K562 (cell line): ENCODE results near the gene PTAFR. TPM values are rescaled to one million over a fixed set of nuclear protein-coding genes. Genes with fewer than 3 reads are reported as not detected.
"Not testable (repeated sequence)": the region's sequence is repeated elsewhere in the genome, so short reads cannot be mapped to it uniquely, and the experiment has no call there.

Experiments
- ATAC-seq: fragments of 200-7000 bp; cut with Tn5 transposase; 3 replicates; pipeline ENCODE4 v1.9.1; 2020; ENCODE audit warnings: moderate library complexity
- BruUV-seq: library from RNA; stranded (reverse); fragments of 400-500 nt; replicated peaks from 2 replicates; lab custom pipeline; 2021; lab: Mats Ljungman, UMichigan
- CTCF ChIA-PET: fragments of 300-600 bp; formaldehyde crosslinking; extraction: SDS; loops from one replicate; lab custom pipeline; 2021; ENCODE audit warnings: low intra/inter-chr PET ratio; lab: Yijun Ruan, JAX
- POLR2A ChIA-PET: fragments of 300-600, 350-650 bp; sonication (Branson Sonifier 250); formaldehyde crosslinking; extraction: SDS; loops from one replicate; lab custom pipeline; 2021; ENCODE audit warnings: antibody characterized with exemption, inconsistent platforms; lab: Yijun Ruan, JAX
- DNase-seq, 4 experiments: peaks; one replicate each; pipeline versions ENCODE4 v3.0.0 to v3.0.0-alpha.2; 2011 to 2018; ENCODE audit warnings: low spot score in 3 of 4, mixed read lengths in 3 of 4; ENCODE audit errors: extremely low read depth in 1 of 4
- FAIRE-seq: peaks from 2 replicates; lab custom pipeline; 2011; peaks lifted over from hg19 to GRCh38; lab: Jason Lieb, UNC
- H2AFZ ChIP-seq: 2 replicates; pipeline ENCODE4 v1.6.0; 2011; ENCODE audit warnings: low read depth, low read length, control low read depth, inconsistent platforms
- H3K27ac ChIP-seq: fragments of 200-600 bp; 3 replicates; pipeline ENCODE4 v1.8.0; 2011; ENCODE audit warnings: low read depth, mild to moderate bottlenecking, control low read depth, inconsistent platforms, low read length, moderate library complexity, mixed read lengths; ENCODE audit errors: extremely low read depth
- H3K27me3 ChIP-seq, 2 experiments: fragments of 300-600 bp in 1 of 2; 2 replicates in 1 of 2; 3 replicates in 1 of 2; pipeline versions ENCODE4 v1.6.0 to v1.8.0; 2011; ENCODE audit warnings: inconsistent platforms in 2 of 2, low read length in 2 of 2, mild to moderate bottlenecking in 1 of 2, mixed read lengths in 1 of 2, moderate library complexity in 1 of 2; ENCODE audit not compliant: control insufficient read depth in 2 of 2, insufficient read depth in 2 of 2
- H3K36me3 ChIP-seq: fragments of 300-600 bp; 3 replicates; pipeline ENCODE4 v1.8.0; 2011; ENCODE audit warnings: mild to moderate bottlenecking, low read length, inconsistent platforms; ENCODE audit not compliant: control insufficient read depth, insufficient read depth
- H3K4me1 ChIP-seq, 2 experiments: fragments of 200-600 bp in 1 of 2; replicated peaks in 1 of 2; 2 replicates in 1 of 2; 3 replicates in 1 of 2; pipeline versions ENCODE4 v1.5.1 to v1.8.0; 2011; ENCODE audit warnings: inconsistent platforms in 2 of 2, low read length in 2 of 2, mild to moderate bottlenecking in 1 of 2, mixed read lengths in 1 of 2, moderate library complexity in 1 of 2; ENCODE audit not compliant: control insufficient read depth in 2 of 2, insufficient read depth in 2 of 2
- H3K4me2 ChIP-seq: 2 replicates; pipeline ENCODE4 v1.6.1; 2011; ENCODE audit warnings: low read length, control low read depth, inconsistent platforms, mixed read lengths; ENCODE audit not compliant: insufficient read depth
- H3K4me3 ChIP-seq: fragments of 200-600 bp; sonication (generic), shearing (Covaris generic); 2 replicates; pipeline ENCODE4 v1.5.1; 2016; ENCODE audit warnings: control low read depth, inconsistent platforms
- H3K79me2 ChIP-seq: fragments of 200-600 bp; 3 replicates; pipeline ENCODE4 v1.8.0; 2011; ENCODE audit warnings: low read length, inconsistent platforms; ENCODE audit not compliant: control insufficient read depth, insufficient read depth
- H3K9ac ChIP-seq, 2 experiments: 2 replicates each; pipeline versions ENCODE4 v1.6.0 to v1.6.1; 2011; ENCODE audit warnings: low read depth in 2 of 2, low read length in 2 of 2, control low read depth in 1 of 2, inconsistent platforms in 1 of 2, mild to moderate bottlenecking in 1 of 2, mixed read lengths in 1 of 2; ENCODE audit not compliant: insufficient read depth in 1 of 2
- H3K9me1 ChIP-seq: one replicate; pipeline ENCODE4 v1.6.0; 2011; ENCODE audit warnings: inconsistent platforms, mild to moderate bottlenecking, low read length, moderate library complexity; ENCODE audit not compliant: control insufficient read depth, insufficient read depth
- H3K9me3 ChIP-seq: replicated peaks from 2 replicates; pipeline ENCODE4 v1.5.1; 2011; ENCODE audit warnings: low read depth, low read length, inconsistent platforms; ENCODE audit not compliant: control insufficient read depth, insufficient read depth
- H4K20me1 ChIP-seq: replicated peaks from 2 replicates; pipeline ENCODE4 v1.6.1; 2011; ENCODE audit warnings: low read length, inconsistent platforms, mixed read lengths; ENCODE audit not compliant: control insufficient read depth, insufficient read depth
- C11orf30 ChIP-seq: fragments of 450-650 bp; IDR thresholded peaks from 2 replicates; pipeline ENCODE4 v1.6.1; 2016; ENCODE audit warnings: low read depth, mild to moderate bottlenecking
- FOSL1 ChIP-seq: fragments of 200-800 bp; sonication (Bioruptor generic); conservative IDR thresholded peaks from 2 replicates; pipeline ENCODE4 v1.6.1; 2016; ENCODE audit warnings: missing genetic modification characterization, missing compliant biosample characterization
- MAFF ChIP-seq: IDR thresholded peaks from 2 replicates; pipeline ENCODE4 v1.6.1; 2012; ENCODE audit warnings: low read length, improper control_type of control experiment
- MAFG ChIP-seq: fragments of 450-650 bp; conservative IDR thresholded peaks from 2 replicates; pipeline ENCODE4 v1.6.1; 2016; ENCODE audit warnings: missing genetic modification characterization, missing compliant biosample characterization
- MAFK ChIP-seq: IDR thresholded peaks from 2 replicates; pipeline ENCODE4 v1.6.1; 2011; ENCODE audit warnings: low read length, improper control_type of control experiment
- NCOA4 ChIP-seq: fragments of 450-650 bp; IDR thresholded peaks from 2 replicates; pipeline ENCODE4 v1.6.1; 2018; ENCODE audit warnings: mild to moderate bottlenecking; ENCODE audit not compliant: partially characterized antibody
- PTTG1 ChIP-seq: fragments of 450-650 bp; IDR thresholded peaks from 2 replicates; pipeline ENCODE4 v1.6.1; 2016; ENCODE audit warnings: low read depth, mild to moderate bottlenecking, missing genetic modification characterization, missing compliant biosample characterization
- THAP12 ChIP-seq: fragments of 250-450 bp; sonication (Bioruptor Pico); IDR thresholded peaks from 2 replicates; pipeline ENCODE4 v1.9.0; 2021; ENCODE audit warnings: mild to moderate bottlenecking, inconsistent platforms
- ZNF316 ChIP-seq: fragments of 450-650 bp; IDR thresholded peaks from 2 replicates; pipeline ENCODE4 v1.6.1; 2016
- ZNF408 ChIP-seq: fragments of 250-450 bp; sonication (Bioruptor Pico); IDR thresholded peaks from 2 replicates; pipeline ENCODE4 v1.4.0; 2020; ENCODE audit warnings: low read depth, mild to moderate bottlenecking, moderate library complexity
- WGBS: fragments of 100-300 bp; shearing (Covaris generic); methylation state at CpG from one replicate; pipeline ENCODE4 v1.1.6; 2016; ENCODE audit warnings: low coverage, mixed read lengths; ENCODE audit not compliant: insufficient coverage; ENCODE audit errors: missing lambda C conversion rate; 5-methylcytosine and 5-hydroxymethylcytosine counted together
- in situ Hi-C: fragments of 300-500 bp; cut with MboI; formaldehyde crosslinking; loops from 4 replicates; pipeline ENCODE4 v1.15.0; 2018; ENCODE audit warnings: inconsistent platforms, mixed read lengths
- intact Hi-C: fragments of 100-400 bp; cut with micrococcal nuclease; formaldehyde crosslinking; loops from 2 replicates; pipeline ENCODE4 v1.14.2; 2022
- polyA plus RNA-seq, 8 experiments: library from polyadenylated mRNA; depleted of rRNA in 4 of 8; stranded (reverse) in 5 of 8; unstranded in 3 of 8; fragments of >200 nt; fragmentation: Nextera tagmentation in 2 of 8; fragmentation: Illumina TruSeq in 1 of 8; extraction: Ambion mirVana in 2 of 8; extraction: Trizol in 1 of 8; gene quantifications; 2 replicates each; pipeline versions ENCODE4 v1.2.1 to v1.2.3, GENCODE V29; 2011 to 2014; ENCODE audit warnings: inconsistent platforms in 1 of 8, missing spikeins in 1 of 8
- total RNA-seq, 7 experiments: library from RNA; depleted of rRNA in 6 of 7; stranded (reverse); fragments of >200 nt in 6 of 7; fragmentation: Illumina TruSeq in 2 of 7; extraction: Trizol in 2 of 7; gene quantifications; 2 replicates each; pipeline versions ENCODE4 v1.2.1 to v1.2.3, GENCODE V29; 2011 to 2021; ENCODE audit warnings: low replicate concordance in 1 of 7

PTAFR gene
- total and polyA plus RNA-seq, 9 of the 15 experiments (the other 6 are each of a cell fraction or from before 2014, with no cell fraction given): 0.15 to 0.55 (median 0.40) TPM; not detected in 1

- FAIRE-seq: no peak
- Histone ChIP-seq H3K27ac (no peak overlapping the region), H3K79me2 (no peaks in the 10 kb centered on the region), H3K9me1 (no peaks in the 10 kb centered on the region), H3K4me1 (peaks cover 0 to 13% of the 10 kb centered on the region in 2 experiments; a peak in 3 of 5 replicates), H3K36me3 (no peaks in the 10 kb centered on the region), H4K20me1 (no peaks in the 10 kb centered on the region), H3K27me3 (no peaks in the 10 kb centered on the region), H3K9me3 (no peaks in the 10 kb centered on the region), H2AFZ (no peak overlapping the region), H3K9ac (no peak overlapping the region), H3K4me2 (no peak overlapping the region), H3K4me3 (no peak overlapping the region)
- 31% methylated on average over 2 of the region's 2 CpGs for WGBS
- no peak for DNase-seq
- ChIA-PET POLR2A (no interaction called here), CTCF (no interaction called here)
- intact Hi-C loops: no loop called here
- TF ChIP-seq ZNF316: peak; percentile 90
- no peak for TF ChIP-seq PTTG1
- TF ChIP-seq MAFF: peak; percentile 65
- TF ChIP-seq NCOA4: no peak
- TF ChIP-seq ZNF408 (CRISPR knock-in tag): no peak
- peak; percentile 79 for TF ChIP-seq C11orf30
- TF ChIP-seq MAFG: peak; percentile 75
- no peak for TF ChIP-seq FOSL1
- peak; percentile 67 for TF ChIP-seq MAFK
- no peak for TF ChIP-seq THAP12 (CRISPR knock-in tag)
- ATAC-seq: no peak
- in situ Hi-C loops: no loop called here
- BruUV-seq: no TSS peak
These were observed 34.8 kb downstream of the PTAFR start for GRCh38 chr1:28141685-28142084.

GRCh38 chr1:28139866-28140265 is 36.6 kb downstream of the PTAFR start:
- CTCF ChIA-PET, H3K4me3 ChIP-seq, intact Hi-C loops, H3K27ac ChIP-seq, in situ Hi-C loops, H2AFZ ChIP-seq, FAIRE-seq, H3K4me2 ChIP-seq, H4K20me1 ChIP-seq, H3K27me3 ChIP-seq, ATAC-seq, H3K9ac ChIP-seq, H3K9me3 ChIP-seq, DNase-seq, BruUV-seq, H3K79me2 ChIP-seq, H3K36me3 ChIP-seq, H3K9me1 ChIP-seq: not testable (repeated sequence)
- H3K4me1 ChIP-seq: peaks cover 0 to 12% of the 10 kb centered on the region in 2 experiments; a peak in 3 of 5 replicates
- 61% methylated on average over 8 of the region's 8 CpGs for WGBS
- POLR2A ChIA-PET: interaction anchor here (0.6 kb wide), 1 partner anchor 136 kb away, joined by 3 read pairs; no protein-coding TSS in a partner anchor
